NCI-H146 (cell line): Measurements from ENCODE around the gene AMN.
"Not testable (repeated sequence)": the region's sequence is repeated elsewhere in the genome, so short reads cannot be mapped to it uniquely, and the experiment has no call there.

ENCODE experiments used
- DNase-seq: peaks from one replicate; lab custom pipeline; 2025; lab: John Stamatoyannopoulos, UW

Gene AMN

DNA sequence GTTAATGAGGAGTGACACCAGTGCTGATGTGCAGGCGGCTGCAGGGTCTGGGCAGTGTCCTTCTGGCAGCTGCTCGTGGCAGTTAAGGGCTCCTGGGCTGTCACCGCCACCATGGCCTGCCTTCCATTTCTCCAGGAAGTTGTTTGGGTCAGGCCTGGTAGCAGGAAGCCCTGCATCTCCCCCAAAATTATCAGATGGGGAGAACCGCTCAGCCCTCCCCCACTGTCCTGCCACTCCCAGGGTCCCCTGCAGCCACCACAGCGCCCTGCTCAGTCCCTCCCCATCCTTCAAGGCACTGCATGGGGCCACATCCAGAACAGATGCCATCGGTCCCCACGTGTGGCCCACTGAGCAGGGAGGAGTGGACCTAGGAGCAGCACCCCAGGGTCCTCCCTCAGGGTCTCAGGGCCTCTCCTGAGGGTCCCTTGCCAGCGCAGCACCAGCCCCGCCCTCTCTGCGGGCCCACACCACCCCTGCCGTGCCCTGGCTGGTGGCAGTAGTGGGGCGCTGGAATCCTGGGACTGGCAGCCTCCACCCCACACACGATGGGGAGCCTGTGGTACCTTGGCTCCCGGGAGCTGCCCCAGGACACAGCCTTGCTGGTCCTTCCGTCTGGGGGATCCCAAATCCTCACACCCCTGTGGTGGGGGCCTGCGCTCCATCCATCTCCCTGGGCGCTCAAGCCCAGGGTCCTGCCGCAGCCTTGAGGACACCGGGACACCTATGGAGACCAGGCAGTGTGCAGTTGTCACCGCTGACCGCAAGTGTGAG is 10.3 kb upstream of the AMN start:
- DNase-seq: no peak

DNA sequence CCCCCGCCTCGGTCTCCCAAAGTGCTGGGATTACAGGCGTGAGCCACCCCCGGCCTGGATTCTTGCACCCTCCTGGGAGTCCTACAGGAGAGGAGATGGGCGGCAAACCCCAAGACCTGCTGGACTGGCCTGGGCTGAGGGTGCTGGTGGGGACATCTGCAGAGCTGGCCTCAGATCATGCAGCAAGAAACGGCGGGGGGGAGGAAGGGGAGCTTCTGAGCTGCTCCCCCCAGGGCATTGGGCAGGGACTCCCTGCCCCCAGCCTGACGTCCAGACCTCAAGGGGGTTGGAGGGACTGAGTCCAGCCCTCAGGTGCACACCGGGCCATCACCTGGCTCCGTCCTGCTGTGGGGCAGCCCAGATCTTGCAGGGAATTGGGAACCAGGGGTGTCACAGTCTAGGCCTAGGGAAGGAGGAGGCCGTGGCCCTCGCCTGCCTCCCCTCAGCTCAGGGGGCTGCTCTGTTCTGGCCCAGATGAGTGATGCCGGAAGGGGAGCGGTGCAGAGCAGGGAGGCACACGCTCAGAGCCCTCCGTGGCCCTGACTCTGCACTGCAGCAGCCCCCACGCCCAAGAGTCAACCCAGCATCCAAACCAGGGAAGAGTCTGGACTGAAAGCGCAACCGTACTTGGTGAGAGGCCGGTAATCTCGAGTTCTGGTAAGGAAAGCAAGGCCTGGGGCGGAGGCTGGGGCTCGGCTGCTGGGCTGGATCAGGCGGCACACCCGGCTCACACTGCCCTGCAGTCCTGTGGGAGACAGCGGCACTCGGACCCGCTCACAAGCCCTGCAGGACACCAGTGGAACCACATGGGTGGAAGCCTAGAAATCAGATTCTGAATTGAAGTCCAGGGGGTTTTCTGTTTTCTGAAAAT is 8.9 kb upstream of the AMN start:
- DNase-seq: no peak

DNA sequence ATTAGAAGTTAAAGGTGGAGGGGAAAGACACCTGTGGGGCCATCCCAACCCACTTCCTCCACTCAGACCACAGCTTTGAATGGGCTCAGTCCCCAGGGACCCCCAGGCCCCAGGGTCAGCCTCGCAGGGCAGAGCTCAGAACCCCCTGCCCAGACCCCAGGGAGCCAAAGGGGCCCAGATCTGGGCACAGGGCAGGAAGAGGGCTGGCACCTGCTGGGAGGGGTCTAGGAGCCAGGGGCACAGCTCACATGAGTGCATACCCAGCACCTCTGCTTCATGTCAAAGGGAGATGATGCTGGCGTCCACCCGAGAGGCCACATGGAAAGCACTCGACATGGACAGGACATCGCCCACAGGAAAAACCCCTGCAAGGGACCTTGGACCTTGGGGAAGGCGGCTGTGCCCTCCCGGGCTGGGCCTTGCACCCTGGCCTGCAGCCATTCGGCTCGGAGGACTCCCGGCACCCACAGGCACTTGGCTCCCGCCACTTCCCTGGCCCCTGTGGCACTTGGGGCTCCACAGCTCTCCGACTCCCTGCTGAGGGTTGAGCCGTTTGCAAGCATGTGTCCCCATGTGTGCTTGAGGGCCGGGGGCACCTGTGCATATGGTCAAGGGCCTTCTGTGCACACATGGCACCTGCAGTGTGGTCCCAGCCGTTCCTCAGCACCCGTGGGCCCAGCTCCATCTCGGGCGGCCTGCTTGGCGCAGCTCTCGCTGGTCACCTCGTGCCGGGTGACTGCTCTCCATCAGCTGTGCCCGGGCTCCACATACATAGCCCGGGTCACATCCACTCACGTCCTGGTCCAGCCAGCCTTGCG is 7.8 kb upstream of the AMN start:
- DNase-seq: no peak

DNA sequence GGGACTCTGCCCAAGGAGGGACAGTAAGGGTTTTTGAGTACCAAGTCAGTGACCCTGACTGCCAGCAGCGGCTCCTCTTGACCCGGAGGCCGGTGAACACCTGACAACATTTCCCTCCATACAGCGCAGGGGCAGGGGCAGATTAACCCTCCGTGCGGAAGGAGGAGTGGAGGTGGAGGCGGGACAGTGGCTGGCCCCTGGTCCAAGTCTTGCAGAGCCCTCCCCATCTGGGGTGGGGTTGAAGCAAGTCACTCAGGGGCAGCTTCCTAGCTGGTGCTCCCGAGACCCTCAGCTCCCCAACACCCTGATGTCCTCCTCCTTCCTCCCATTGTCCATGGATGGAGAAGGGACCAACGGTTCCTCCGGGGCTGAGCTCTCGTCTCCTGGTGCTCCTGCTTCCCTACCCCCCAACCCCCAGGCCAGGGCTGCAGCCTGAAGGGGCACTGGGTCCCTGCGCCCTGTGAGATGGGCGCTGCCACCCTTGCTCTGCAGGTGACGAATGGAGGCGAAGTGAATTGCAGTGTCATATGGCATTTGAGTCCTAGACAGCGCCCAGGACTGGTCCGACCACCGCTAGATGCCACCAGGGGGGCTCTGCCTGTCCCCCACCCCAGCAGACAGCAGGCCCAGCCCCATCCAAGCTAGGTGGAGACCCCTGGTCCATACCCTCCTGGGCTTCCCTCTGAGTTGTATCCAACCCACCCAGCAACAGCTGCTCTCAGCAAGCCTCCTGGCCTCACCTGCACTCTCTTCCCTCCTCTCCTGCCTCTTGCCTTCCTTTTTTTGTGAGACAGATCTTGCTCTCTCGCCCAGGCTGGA is 7.0 kb upstream of the AMN start:
- no peak for DNase-seq

DNA sequence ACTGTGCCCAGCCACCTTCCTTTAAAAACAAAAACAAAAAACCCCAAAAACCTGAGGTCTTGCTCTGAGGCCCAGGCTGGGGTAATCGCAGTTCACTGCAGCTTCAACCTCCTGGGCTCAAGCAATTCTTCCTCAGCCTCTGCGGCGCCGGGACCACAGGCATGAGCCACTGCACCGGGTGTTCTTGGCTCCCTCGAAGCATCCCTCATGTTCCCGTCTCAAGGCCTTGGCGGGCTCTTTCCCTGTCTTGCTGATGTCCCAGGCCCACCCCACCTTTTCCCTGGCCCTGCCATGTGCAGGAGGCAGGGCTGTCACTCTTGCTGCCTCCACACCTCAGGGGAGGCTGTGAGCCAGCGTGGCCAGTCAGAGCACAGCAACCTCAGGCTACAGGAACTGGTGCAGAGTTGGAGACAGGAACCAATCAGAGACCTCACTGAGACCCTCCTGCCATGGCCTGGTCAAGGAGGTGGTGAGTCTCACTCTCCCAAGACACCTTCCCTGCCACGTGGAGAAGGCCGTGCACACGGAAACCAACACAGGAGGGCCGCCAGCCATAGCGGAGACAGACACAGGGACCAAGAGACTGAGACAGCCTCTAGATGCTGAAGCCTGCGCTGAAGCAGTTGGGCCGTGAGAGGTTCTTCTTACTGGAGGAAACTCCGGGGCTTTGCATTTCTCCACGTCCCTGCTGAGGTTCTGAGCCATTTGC is 6.0 kb upstream of the AMN start:
- no peak for DNase-seq

DNA sequence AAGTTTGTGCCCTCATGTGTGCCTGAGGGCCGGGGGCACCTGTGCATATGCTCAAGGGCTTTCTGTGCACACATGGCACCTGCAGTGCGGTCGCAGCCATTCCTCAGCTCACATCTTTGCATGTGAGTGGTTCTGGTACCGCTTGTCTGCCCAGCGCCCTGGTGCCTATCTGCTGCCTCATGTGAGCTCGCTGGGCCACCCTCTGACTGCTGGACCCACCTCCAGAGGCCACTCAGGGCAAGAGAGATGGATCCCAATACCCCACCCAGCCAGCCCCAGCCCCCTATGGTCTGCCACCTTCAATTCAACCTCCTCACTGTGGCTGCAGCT is 5.4 kb upstream of the AMN start:
- no peak for DNase-seq

DNA sequence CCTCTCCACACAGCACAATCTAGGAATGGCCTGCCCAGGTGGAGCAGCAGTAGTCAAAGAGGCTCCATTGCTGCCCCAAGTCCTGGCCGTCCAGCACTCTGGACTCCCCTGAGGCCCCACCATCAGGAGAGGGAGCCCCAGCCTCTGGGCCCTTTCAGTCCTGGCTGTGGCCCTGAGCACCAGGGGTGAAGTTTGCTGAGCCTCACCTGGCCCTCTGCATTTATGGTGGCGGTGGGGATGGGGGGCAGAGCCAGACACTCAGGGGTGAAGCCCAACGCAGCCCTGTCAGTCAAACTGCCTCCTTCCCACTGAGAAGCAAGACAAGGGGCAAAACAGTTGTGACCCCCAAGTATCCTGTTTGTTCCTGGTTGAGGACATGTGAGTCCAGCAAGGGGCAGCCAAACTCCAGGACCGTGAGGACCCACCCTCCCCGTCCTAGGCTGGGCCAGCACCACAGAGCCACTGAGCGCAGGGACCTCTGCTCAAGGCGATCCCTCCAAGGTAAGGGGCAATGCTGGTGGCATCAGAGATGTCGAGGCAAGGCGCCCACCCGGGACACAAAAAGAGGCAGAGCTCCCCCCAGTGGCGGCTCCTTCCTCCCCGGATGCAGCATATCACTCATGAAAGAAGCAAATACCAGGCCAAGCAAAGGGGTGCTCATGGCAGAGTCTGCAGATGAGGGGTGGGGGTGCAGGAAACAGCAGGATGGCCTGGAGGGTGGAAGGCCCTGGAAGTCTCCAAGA is 4.8 kb upstream of the AMN start:
- peak; percentile 50 for DNase-seq

DNA sequence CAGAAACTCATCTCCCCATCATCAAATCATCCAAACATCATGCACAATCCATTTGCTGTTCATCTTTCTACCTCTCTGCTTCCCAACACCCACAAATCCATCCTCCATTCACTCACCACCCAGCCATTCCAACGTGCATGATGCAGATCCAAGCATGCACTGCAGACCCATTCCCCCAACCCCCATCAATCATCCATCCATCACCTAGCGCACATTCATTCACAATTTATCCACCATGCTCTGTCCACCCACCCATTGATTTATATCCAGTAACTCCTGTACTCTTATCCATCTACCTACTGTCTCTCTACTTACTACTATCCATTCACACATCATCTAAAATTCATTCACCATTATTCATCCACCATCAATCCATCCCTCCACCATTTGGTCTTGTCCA is 4.0 kb upstream of the AMN start:
- no peak for DNase-seq

DNA sequence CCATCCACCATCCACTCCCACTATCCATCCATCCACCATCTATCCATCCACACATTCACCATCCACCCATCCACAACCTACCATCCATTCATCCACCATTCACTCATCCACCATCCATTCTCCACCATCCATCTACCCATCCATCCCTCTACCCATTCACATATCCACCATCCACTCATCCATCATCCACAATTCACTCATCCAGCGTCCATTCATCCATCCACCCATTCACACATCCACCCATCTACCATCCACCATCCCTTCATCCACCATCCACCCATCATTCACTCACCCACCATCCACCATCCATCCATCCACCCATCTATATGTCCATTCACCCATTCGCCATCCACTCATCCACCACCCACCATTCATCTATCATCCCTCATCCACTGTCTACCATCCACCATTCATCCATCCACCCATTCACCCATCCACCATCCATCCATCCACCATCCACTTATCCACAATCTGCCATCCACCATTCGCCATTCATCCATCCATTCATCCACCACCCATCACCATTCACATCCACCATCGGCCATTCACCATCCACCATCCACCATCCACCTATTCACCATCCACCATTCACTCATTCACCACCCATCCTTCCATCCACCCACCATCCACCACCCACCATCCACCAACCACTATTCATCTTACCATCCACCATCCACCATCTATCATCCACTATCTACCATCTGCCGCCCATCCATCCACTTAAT is 2.0 kb upstream of the AMN start:
- DNase-seq: no peak

DNA sequence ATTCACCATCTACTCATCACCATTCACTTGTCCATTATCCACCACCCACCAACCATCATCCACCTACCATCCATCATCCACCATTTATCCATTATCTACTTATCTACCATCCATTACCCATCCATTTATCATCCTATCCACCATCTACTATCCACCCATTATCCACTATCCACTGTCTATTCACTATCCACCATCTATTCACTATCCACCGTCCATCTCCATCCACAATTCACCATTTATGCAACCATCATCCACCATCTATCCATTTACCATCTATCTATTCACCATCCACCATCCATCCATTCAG is 1.5 kb upstream of the AMN start:
- no peak for DNase-seq

DNA sequence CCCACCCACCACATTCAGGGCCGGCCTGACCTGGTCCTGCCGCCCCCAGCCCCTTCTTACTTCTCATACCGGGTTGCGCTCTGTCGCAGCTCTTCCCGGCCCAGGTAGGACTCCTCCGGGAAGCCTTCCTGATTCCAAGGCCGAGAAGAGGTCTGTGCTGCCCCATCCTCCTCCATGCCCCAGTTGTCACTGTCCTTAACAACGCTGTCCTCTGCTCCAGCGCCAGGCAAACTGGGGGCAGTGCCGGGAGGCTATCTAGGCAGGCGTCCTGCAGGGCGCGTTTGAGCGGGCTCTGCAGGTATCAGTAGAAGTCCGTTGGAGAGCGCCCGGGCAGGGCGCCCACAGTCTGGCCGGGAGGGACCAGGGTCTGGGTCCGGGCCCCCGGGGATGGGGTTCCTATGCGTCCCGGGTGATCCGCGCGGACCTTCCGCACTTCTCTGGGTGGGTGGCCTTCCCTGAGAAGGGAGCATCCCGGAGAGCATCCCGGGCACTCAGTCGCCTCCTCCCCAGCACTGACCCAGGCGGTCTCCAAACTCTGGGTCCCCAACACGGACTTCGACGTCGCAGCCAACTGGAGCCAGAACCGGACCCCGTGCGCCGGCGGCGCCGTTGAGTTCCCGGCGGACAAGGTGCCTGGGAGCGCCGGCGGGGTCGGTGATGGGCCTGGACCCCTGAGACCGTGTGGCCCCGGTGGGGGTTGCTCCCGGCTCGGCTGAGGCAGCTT is 900 bp downstream of the AMN start:
- no peak for DNase-seq

DNA sequence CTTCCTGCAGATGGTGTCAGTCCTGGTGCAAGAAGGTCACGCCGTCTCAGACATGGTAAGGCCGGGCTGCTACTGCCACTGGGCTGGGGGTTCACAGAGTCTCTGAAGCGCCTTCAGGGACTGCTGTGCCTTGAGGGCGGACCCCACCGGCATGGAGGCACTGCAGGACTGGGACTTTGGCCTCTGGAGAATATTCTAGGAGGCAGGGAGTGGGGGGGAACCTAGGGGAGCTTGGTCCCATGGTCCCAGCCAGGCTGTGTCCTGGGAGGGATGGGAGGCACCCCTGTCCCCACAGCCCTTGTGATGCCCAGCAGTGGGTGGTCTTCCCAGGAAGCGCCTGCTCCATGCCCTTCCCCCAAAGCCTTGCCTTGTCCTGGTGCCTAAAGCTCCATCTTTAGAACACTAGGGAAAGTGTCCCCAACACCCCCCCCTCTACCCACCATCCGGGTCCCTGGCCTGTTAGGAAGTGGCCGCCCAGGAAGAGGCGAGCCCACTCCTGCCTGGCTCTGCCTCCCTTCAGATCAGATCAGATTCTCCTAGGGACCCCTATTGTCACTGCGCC is 1.5 kb downstream of the AMN start:
- no peak for DNase-seq

DNA sequence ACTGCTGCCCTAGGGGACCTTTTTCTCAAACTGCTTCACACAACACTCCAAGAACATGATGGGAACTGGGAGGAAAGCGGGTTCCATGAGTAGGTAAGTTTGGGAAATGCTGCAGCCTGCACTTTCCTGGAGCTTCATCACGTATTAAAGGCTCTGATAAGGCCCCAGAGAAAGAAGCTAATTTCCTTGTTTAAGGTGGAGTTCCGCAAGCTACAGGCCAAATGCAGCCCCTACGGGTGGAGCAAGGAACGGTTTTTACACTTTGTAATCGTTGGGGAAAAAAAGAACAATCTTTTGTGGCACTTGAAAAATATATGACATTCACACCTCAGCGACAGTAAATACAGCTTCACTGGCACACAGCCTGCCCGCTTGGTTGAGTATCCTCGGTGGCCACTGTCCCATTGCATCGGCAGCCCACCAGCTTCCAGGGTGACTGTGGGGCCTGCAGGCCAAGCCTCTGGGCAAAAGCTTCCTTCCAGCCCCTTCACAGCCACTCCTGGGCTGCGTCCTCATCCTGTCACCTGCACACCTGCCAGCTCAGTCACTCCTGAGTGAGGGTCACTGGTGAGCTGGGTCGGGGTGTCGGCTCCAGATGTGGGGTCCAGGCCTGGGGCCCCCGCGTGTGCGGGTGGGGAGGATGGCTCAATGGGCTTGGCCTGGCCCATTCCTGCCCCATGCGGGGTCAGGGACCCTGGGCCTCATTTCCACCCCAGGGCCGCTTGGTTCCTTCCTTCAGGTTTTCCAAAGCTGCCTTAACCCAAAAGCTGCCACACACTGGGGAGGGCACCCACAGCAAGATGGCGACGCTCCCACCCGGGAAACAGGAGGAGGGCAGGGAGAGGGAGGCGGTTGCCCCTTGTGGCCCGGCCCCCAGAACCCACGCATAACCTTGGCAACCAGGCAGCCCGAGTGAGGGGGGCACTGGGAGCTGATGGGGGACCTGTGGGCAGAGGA is 2.4 kb downstream of the AMN start:
- DNase-seq: no peak

DNA sequence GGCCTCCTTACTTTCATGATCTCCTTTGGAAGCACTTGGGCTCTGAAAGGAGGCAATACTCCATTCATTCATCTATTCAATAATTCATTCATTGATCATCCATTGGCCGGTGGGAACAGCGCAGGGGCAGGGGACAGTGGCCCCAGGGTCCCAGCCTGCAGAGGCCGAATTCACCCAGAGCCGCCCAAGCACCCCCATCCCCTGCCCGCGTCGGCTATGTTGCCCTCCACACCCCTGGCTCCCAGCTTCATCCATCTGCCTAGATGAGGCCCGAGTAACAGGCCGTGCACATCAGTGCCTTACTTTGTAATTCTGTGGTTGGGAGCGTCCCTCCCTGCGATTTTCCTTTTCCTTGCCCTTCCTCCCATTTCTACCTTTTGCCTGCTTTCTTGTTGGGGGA is 3.2 kb downstream of the AMN start:
- no peak for DNase-seq

DNA sequence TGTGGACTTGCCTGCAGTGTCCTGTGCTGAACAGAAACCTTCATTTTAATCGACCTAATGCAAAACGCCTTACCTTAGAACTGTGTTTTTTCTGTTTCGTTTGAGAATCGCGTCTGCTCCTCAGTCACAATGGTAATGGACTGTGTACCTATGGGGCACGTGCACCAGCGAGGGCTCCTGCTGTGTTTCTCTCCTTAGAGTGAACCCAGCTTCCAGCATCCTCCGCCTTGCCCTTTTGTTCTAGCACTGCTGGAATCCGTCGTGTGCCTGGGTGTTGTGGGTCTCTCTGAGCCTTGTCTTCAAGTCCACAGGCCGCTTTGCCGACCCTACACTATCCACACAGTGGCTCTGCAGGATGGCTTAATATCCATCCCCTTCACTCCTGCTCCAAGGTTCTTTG is 3.6 kb downstream of the AMN start:
- peak; percentile 40 for DNase-seq

DNA sequence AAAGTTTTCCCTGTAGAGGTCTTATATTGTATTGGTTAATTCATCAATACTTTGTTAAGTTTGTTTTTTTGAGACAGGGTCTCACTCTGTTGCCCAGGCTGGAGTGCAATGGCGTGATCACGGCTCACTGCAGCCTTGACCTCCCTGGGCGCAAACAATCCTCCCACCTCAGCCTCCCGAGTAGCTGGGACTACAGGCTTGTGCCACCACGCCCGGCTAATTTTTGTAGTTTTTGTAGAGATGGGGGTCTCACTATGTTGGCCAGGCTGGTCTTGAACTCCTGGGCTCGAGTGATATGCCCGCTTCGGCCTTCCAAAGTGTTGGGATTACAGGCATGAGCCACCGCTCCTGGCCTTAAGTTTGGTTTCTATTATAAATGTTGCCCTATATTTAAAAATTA is 4.4 kb downstream of the AMN start:
- not testable (repeated sequence) for DNase-seq

DNA sequence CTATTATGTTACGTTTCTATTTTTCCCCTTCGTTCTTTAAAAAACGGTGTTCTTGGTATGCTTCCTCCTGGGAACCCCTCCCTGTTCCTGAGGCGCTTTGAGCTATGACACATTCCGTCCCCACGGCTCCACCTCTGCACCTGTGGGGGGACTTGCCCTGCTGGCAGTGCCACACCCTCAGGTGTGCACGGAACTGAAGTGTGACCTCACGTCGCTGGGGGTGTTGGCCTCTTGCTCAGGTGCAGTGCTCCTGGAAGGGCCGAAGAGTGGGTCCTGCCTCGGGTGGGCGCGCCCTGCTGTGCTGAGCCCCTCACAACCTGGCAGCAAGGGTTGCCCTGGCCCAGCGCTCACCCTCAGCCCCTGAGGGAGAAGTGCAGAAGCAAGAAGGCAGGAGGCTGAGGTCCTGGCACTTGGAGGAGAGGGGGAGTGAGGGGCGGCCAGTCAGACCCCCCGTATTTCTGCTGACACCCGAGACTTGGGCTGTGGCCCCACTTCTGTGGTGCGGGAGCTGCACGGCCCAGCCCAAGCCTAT is 4.9 kb downstream of the AMN start:
- DNase-seq: no peak
